HG03442 (cell line): ENCODE measurements around the gene RAPGEF1.
"Not testable (repeated sequence)": the region's sequence is repeated elsewhere in the genome, so short reads cannot be mapped to it uniquely, and the experiment has no call there.

Source experiments
- ATAC-seq: cut with Tn5 transposase; IDR thresholded peaks from one replicate; pipeline ENCODE4 v1.9.1; 2021; ENCODE audit warnings: mild to moderate bottlenecking, moderate library complexity; ENCODE audit not compliant: unreplicated experiment

Gene RAPGEF1

GRCh38 chr9:131673531-131673930, 66.3 kb downstream of the RAPGEF1 start:
- no peak for ATAC-seq

- no peak for ATAC-seq
Observed at GRCh38 chr9:131673068-131673467, 66.8 kb downstream of the RAPGEF1 start.

GRCh38 chr9:131672451-131672850, 67.4 kb downstream of the RAPGEF1 start:
- ATAC-seq = no peak

GRCh38 chr9:131671133-131671520, 68.7 kb downstream of the RAPGEF1 start:
- no peak for ATAC-seq

- ATAC-seq = no peak
Observed at GRCh38 chr9:131670247-131671132, 69.4 kb downstream of the RAPGEF1 start.

- no peak for ATAC-seq
Observed at GRCh38 chr9:131669269-131670157, 70.4 kb downstream of the RAPGEF1 start.

GRCh38 chr9:131668439-131669268, 71.2 kb downstream of the RAPGEF1 start:
- ATAC-seq = peak; percentile 47

GRCh38 chr9:131668057-131668438, 71.8 kb downstream of the RAPGEF1 start:
- ATAC-seq = no peak

GRCh38 chr9:131667576-131667975, 72.3 kb downstream of the RAPGEF1 start:
- no peak for ATAC-seq

- no peak for ATAC-seq
Observed at GRCh38 chr9:131666774-131667173, 73.1 kb downstream of the RAPGEF1 start.

- ATAC-seq = no peak
Observed at GRCh38 chr9:131666029-131666428, 73.8 kb downstream of the RAPGEF1 start.

GRCh38 chr9:131663288-131663687, 76.6 kb downstream of the RAPGEF1 start:
- ATAC-seq = no peak

- ATAC-seq = not testable (repeated sequence)
Observed at GRCh38 chr9:131662289-131662621, 77.6 kb downstream of the RAPGEF1 start.

GRCh38 chr9:131661568-131662288, 78.1 kb downstream of the RAPGEF1 start:
- ATAC-seq = no peak

- no peak for ATAC-seq
Observed at GRCh38 chr9:131660466-131661405, 79.1 kb downstream of the RAPGEF1 start.

GRCh38 chr9:131658377-131659129, 81.3 kb downstream of the RAPGEF1 start:
- ATAC-seq = no peak

GRCh38 chr9:131657940-131658339, 81.9 kb downstream of the RAPGEF1 start:
- ATAC-seq = no peak

GRCh38 chr9:131657456-131657855, 82.4 kb downstream of the RAPGEF1 start:
- ATAC-seq = no peak

GRCh38 chr9:131657037-131657377, 82.9 kb downstream of the RAPGEF1 start:
- ATAC-seq = peak; percentile 5
